Uterine smooth muscle cell (primary cell): ENCODE data around the gene S1PR1. TPM values are rescaled to one million over a fixed set of nuclear protein-coding genes. Genes with fewer than 3 reads are reported as not detected.

Experiments
- total RNA-seq: library from RNA; depleted of rRNA; stranded (reverse); fragments of >200 nt; gene quantifications from 2 replicates; pipeline ENCODE4 v1.2.3, GENCODE V29; 2014

The S1PR1 gene
- total RNA-seq = 11.0 and 12.2 TPM in 2 replicates

GRCh38 chr1:101236516-101237228 lies at the start of gene S1PR1:
S1PR1 (plus strand) TSS chr1:101237019; CDS start chr1:101238985, 1,966 bp downstream.

Other genes starting within 250 kb of the S1PR1 start
- gene DPH5, start 211.2 kb upstream of the S1PR1 start, total RNA-seq = 32.5 and 40.7 TPM in 2 replicates